NCI-H1092 treated with DMSO at 0.1 percent for 48 hours (cell line): Measurements from ENCODE around the gene MMP28.
"Not testable (repeated sequence)": the region's sequence is repeated elsewhere in the genome, so short reads cannot be mapped to it uniquely, and the experiment has no call there.

Source experiments
- DNase-seq: peaks from one replicate; lab custom pipeline; 2025; lab: John Stamatoyannopoulos, UW

MMP28 gene

GRCh38 chr17:35765756-35766488, 29.5 kb downstream of the MMP28 start:
- no peak for DNase-seq

- no peak for DNase-seq
These were observed 30.2 kb downstream of the MMP28 start for GRCh38 chr17:35765086-35765710.

- DNase-seq: peak; percentile 88
These were observed 31.1 kb downstream of the MMP28 start for GRCh38 chr17:35764123-35764991.

DNA sequence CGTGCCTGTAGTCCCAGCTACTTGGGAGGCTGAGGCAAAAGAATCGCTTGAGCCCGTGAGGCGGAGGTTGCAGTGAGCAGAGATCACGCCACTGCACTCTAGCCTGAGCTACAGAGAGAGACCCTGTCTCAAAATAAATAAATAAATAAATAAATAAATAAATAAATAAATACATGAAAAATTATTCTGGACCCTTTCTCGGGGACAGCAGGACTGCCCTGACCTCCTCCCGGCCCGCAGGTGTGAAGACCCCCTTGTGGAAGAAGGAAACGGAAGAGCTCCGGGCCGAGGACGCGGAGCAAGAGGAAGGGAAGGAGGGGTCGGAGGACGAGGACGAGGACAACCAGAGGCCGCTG, 31.7 kb downstream of the MMP28 start:
- no peak for DNase-seq

GRCh38 chr17:35761601-35762000, 33.8 kb downstream of the MMP28 start:
- no peak for DNase-seq

- no peak for DNase-seq
These were observed 34.9 kb downstream of the MMP28 start, which contains the start of gene C17orf50 for GRCh38 chr17:35760587-35760986. C17orf50 (plus strand) TSS chr17:35760887; CDS start chr17:35760942, 55 bp downstream.

GRCh38 chr17:35757243-35757642, 38.2 kb downstream of the MMP28 start:
- no peak for DNase-seq

DNA sequence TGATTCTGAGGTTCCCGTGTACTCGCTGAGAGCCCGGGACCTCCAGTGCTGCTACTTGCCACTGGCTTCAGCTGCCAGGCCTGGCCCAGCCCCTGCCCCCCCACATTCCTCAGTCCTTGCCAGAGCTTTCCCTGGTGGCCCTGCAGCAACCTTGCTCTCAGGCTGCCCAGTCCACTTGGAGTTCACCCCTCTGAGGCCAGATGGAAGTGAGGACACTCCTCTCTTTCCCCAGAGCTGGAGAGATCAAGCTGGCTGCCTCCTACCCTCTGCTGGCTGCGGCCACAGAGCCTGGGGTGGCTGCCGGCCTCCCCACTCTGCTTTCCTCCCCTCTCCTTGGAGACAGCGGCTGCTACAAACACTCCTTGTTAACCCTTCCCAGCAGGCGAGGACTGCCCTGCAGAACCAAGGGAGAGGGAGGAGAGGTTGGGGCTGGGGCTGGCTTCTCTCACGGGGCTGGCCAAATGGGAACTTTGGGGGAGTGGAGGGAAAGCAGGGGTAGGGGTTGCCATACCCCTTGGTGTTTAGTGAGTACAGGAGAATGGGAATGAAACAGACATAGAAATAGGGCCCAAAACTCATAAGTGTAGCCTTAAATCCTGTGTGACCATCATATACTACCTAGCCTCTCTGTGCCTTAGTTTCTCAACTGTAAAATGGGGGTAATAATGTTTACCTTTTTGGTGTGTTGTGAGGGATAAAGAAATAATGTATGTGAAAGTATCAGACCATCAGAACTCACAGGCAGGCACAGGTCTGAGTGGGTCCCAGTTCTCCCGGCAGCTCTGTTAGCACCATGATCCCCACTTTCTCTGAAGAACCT, 42.3 kb downstream of the MMP28 start, which contains the start of gene GAS2L2:
Gene GAS2L2 (minus strand): TSS at position 295 of the 820 bp plus-strand sequence. CDS start 389 bp downstream, outside the sequence.
- DNase-seq: no peak

- DNase-seq: peak; percentile 8
These were observed 43.0 kb downstream of the MMP28 start for GRCh38 chr17:35752471-35752870.

GRCh38 chr17:35751541-35751940, 43.9 kb downstream of the MMP28 start:
- not testable (repeated sequence) for DNase-seq

- DNase-seq: no peak
These were observed 44.7 kb downstream of the MMP28 start for GRCh38 chr17:35750526-35751395.

DNA sequence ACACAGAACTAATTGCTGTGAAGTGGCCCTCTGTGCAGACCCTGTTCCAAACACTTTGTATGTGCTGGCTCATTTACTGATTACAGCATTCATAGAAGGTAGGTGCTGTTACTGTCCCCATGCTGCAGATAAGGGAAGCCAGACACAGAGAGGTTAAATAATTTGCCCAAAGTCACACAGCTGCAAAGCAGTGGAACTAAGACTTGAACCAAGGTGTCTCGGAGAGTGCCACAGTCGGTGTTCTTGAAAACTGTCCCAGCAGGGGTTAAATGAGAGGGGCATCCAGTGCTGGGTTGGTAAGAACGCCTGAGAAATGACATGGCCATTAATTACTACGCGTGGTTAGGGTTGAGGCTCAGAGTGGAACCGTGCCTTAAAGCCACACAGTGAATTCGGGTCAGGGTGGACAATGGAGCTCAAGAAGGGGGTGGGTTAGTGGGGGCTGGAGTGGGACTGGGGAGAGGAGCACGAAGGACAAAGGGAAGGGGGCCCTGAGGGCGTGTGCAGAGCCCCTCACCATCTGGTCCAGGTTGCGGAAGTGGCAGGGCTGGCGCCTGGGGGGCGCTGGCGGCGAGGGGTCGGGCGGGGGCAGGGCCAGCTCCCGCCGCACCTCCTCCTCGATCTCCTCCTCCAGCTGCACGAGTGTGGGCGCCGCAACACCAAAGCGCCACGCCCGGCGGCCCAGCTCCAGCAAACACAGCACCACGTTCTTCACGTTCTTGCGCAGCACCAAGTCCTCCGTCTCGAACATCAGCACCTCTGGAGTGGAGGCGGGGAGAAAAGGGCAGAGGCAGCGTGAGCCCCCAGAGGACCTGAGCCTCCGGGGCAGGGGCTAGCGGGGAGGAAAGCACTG, 45.7 kb downstream of the MMP28 start:
- DNase-seq: peak; percentile 6

DNA sequence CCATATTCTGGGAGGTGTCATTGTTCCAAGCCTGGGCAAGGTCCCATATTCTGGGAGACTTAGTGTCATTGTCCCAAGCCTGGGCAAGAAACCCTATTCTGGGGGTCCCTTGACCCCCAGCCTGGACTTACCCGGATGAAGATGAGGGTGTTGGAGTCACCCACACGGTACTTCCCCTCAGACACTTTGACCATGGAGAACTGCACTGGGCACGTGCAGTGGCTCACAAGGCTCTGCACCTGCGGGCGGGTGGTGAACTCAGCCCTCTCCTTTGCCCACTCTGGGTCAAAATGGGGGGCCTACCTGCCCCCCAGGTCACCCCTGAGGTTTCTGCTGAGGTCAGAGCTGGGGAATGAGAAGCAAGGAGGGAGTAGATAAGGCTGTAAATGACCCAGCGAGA, 46.5 kb downstream of the MMP28 start:
- DNase-seq: no peak

DNA sequence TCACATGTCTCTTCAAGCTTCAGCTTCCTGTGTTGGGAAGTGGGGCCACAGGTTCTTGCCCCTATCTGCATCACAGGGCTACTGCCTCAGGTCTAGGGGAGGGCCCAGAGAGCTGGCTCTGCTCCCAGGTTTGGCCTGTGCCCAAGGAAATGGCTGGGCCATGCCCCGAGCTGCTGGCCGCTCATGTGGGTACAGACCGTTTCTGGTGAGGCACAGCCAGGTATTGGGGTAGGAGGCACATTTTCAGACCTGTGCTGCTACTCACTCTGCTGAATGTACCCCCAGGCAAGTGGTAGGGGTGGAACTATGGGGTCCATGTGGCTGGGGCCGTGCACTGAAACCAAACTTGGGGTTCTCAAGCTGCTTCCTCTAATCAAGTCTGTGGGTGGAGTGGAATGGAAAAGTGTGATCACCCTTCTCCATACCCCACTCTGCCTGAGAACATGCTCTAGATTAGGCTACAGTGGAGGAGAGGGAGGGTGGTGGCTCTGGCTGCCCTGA, 47.0 kb downstream of the MMP28 start:
- DNase-seq: peak; percentile 3

DNA sequence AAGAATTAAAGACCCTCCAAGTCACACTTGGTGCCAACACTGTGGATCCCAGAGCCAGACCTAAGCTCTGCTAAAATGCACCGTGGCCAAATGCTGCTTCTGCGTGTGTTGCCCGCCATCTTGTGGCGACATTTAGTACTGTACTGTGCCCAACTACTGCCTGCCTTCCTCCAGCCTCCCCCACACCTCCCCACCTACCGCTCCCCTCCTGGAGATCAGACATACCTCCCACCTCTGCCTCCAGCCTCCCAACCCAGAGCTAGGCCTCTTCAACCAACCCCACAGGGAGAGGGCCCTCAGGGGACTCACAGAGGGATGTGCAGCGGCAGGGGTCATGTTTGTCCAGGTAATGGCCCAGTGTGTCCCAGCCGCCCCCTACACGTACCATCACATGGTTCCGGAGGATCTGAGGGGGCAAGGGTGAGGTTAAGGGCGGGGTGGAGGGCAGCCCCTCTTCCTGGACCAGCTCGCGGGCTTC, 47.9 kb downstream of the MMP28 start:
- DNase-seq: peak; percentile 71

GRCh38 chr17:35745749-35746320, 49.6 kb downstream of the MMP28 start:
- no peak for DNase-seq

DNA sequence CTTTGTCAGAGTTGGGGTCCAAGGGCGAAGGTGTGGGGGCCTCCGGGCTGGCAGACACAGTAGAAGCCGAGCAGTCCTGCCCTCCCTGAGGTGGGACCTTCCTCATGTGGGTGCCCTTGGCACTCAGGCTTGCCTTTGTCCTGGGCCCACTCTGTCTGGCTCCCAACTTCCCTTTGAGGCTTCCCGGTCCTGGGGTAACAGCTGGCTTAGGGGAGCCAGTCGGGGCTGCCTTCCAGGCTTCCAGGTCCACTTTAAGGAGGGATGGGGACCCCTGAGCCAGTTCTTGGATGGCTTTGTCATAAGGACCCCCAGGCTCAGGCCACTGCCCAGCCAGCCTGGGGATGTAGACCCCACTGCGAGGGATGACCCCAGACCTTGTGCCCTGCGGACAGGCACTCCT, 50.2 kb downstream of the MMP28 start:
- DNase-seq: no peak

DNA sequence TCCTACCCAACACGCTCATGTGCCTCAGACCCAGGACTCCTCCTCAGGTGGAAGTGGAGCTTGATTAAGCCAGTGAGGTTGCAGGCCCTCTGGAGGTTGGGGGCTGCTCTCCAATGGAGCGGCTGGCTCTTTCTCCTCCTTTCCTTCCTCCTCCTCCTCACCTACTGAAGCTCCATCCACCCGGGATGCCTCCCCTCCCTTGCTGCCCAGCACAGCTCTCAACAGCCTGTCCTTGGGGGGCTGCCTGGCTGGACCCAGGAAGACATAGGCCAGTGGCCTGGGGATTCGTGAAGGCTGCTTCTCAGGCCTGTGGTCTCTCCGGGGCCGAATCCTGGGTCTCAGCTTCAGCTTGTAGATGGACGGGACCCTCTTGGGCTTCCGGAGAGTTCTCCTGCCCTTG, 50.6 kb downstream of the MMP28 start:
- no peak for DNase-seq
